H9 (cell line): Measurements from ENCODE around the gene MS4A6E. TPM values are rescaled to one million over a fixed set of nuclear protein-coding genes. Genes with fewer than 3 reads are reported as not detected.

Experiments used
- DNase-seq: peaks from one replicate; pipeline ENCODE4 v3.0.0-alpha.2; 2017
- H2AFZ ChIP-seq: one replicate; pipeline ENCODE4 v1.6.1; 2013; ENCODE audit warnings: mild to moderate bottlenecking, low read length, control low read depth, moderate library complexity
- H2AK5ac ChIP-seq: 2 replicates; pipeline ENCODE4 v1.6.1; 2013; ENCODE audit warnings: low read length, control low read depth, mixed read lengths; ENCODE audit not compliant: insufficient read length
- H2BK120ac ChIP-seq: one replicate; pipeline ENCODE4 v1.6.1; 2013; ENCODE audit warnings: low read depth, mild to moderate bottlenecking, low read length, control low read depth, inconsistent platforms; ENCODE audit not compliant: poor library complexity, severe bottlenecking
- H2BK12ac ChIP-seq: 2 replicates; pipeline ENCODE4 v1.6.1; 2013; ENCODE audit warnings: low read length, control low read depth, mixed read lengths, low read depth; ENCODE audit not compliant: insufficient read length
- H2BK15ac ChIP-seq: 2 replicates; pipeline ENCODE4 v1.6.1; 2013; ENCODE audit warnings: low read depth, low read length, control low read depth
- H2BK20ac ChIP-seq: one replicate; pipeline ENCODE4 v1.6.1; 2013; ENCODE audit warnings: low read depth, mild to moderate bottlenecking, low read length, control low read depth, inconsistent platforms; ENCODE audit not compliant: poor library complexity, severe bottlenecking
- H2BK5ac ChIP-seq: 2 replicates; pipeline ENCODE4 v1.6.1; 2013; ENCODE audit warnings: low read length, control low read depth, mixed read lengths; ENCODE audit not compliant: insufficient read length
- H3K14ac ChIP-seq: 2 replicates; pipeline ENCODE4 v1.6.1; 2013; ENCODE audit warnings: low read length, control low read depth; ENCODE audit not compliant: insufficient read depth
- H3K18ac ChIP-seq: 2 replicates; pipeline ENCODE4 v1.6.1; 2013; ENCODE audit warnings: low read depth, mild to moderate bottlenecking, mixed read lengths, low read length, control low read depth; ENCODE audit not compliant: insufficient read length
- H3K23ac ChIP-seq: 2 replicates; pipeline ENCODE4 v1.6.1; 2013; ENCODE audit warnings: low read length, control low read depth, mixed read lengths, low read depth; ENCODE audit not compliant: insufficient read length
- H3K23me2 ChIP-seq: 2 replicates; pipeline ENCODE4 v1.6.1; 2013; ENCODE audit warnings: low read depth, mild to moderate bottlenecking, mixed read lengths, low read length, control low read depth; ENCODE audit not compliant: insufficient read length, poor library complexity, severe bottlenecking
- H3K27ac ChIP-seq: 2 replicates; pipeline ENCODE4 v1.5.1; 2013; ENCODE audit warnings: low read length, control low read depth, mixed read lengths, low read depth; ENCODE audit not compliant: insufficient read length
- H3K27me3 ChIP-seq: 2 replicates; pipeline ENCODE4 v1.6.1; 2013; ENCODE audit warnings: low read length, control low read depth, inconsistent platforms; ENCODE audit not compliant: insufficient read depth
- H3K4ac ChIP-seq: 2 replicates; pipeline ENCODE4 v1.6.1; 2013; ENCODE audit warnings: low read depth, mild to moderate bottlenecking, control low read depth, inconsistent platforms, low read length, moderate library complexity
- H3K4me1 ChIP-seq: 2 replicates; pipeline ENCODE4 v1.6.1; 2013; ENCODE audit warnings: low read length, control low read depth, inconsistent platforms; ENCODE audit not compliant: insufficient read depth
- H3K4me2 ChIP-seq: 2 replicates; pipeline ENCODE4 v1.6.1; 2013; ENCODE audit warnings: low read length, control low read depth, mixed read lengths; ENCODE audit not compliant: insufficient read length, insufficient read depth
- H3K56ac ChIP-seq: 2 replicates; pipeline ENCODE4 v1.6.1; 2013; ENCODE audit warnings: low read depth, mild to moderate bottlenecking, mixed read lengths, low read length, control low read depth; ENCODE audit not compliant: insufficient read length
- H3K79me1 ChIP-seq: 2 replicates; pipeline ENCODE4 v1.6.1; 2013; ENCODE audit warnings: low read depth, mild to moderate bottlenecking, moderate library complexity, low read length, control low read depth, inconsistent platforms; ENCODE audit not compliant: insufficient read depth, poor library complexity, severe bottlenecking
- H3K79me2 ChIP-seq: 2 replicates; pipeline ENCODE4 v1.6.1; 2013; ENCODE audit warnings: low read length, control low read depth, inconsistent platforms; ENCODE audit not compliant: insufficient read depth
- H3K9ac ChIP-seq: 2 replicates; pipeline ENCODE4 v1.6.1; 2013; ENCODE audit warnings: low read length, control low read depth, mixed read lengths; ENCODE audit not compliant: insufficient read length; ENCODE audit errors: extremely low read depth
- H3K9me3 ChIP-seq: one replicate; pipeline ENCODE4 v1.6.1; 2013; ENCODE audit warnings: low read depth, low read length, inconsistent platforms; ENCODE audit not compliant: control insufficient read depth
- H3T11ph ChIP-seq: one replicate; pipeline ENCODE4 v1.6.1; 2013; ENCODE audit warnings: mild to moderate bottlenecking, low read length, control low read depth, inconsistent platforms
- H4K20me1 ChIP-seq: one replicate; pipeline ENCODE4 v1.6.1; 2013; ENCODE audit not compliant: control insufficient read depth, insufficient read length, insufficient read depth
- H4K5ac ChIP-seq: 2 replicates; pipeline ENCODE4 v1.6.1; 2013; ENCODE audit warnings: low read depth, mild to moderate bottlenecking, mixed read lengths, low read length, control low read depth; ENCODE audit not compliant: insufficient read length
- H4K8ac ChIP-seq: replicated peaks from 2 replicates; pipeline ENCODE4 v1.6.1; 2013; ENCODE audit warnings: low read length, control low read depth, mixed read lengths, low read depth; ENCODE audit not compliant: insufficient read length
- H4K91ac ChIP-seq: 2 replicates; pipeline ENCODE4 v1.6.1; 2013; ENCODE audit warnings: low read depth, mild to moderate bottlenecking, moderate library complexity, mixed read lengths, low read length, control low read depth; ENCODE audit not compliant: insufficient read length
- H3K27ac Mint-ChIP-seq, 3 experiments: 2 replicates in 2 of 3; 3 replicates in 1 of 3; pipeline ENCODE4 v1.8.0; 2020 to 2021; ENCODE audit warnings: mixed read lengths in 3 of 3, mild to moderate bottlenecking in 1 of 3, moderate library complexity in 1 of 3
- H3K27me3 Mint-ChIP-seq: 2 replicates; pipeline ENCODE4 v1.8.0; 2021; ENCODE audit warnings: low read depth, mild to moderate bottlenecking, moderate library complexity, mixed read lengths
- H3K36me3 Mint-ChIP-seq, 3 experiments: 2 replicates in 2 of 3; 3 replicates in 1 of 3; pipeline ENCODE4 v1.8.0; 2020 to 2021; ENCODE audit warnings: low read depth in 3 of 3, mixed read lengths in 3 of 3; ENCODE audit not compliant: insufficient read depth in 1 of 3
- H3K4me1 Mint-ChIP-seq, 2 experiments: 2 replicates each; pipeline ENCODE4 v1.8.0; 2020; ENCODE audit warnings: mixed read lengths in 2 of 2
- H3K4me3 Mint-ChIP-seq, 2 experiments: 2 replicates in 1 of 2; 3 replicates in 1 of 2; pipeline ENCODE4 v1.8.0; 2020 to 2021; ENCODE audit warnings: mild to moderate bottlenecking in 2 of 2, mixed read lengths in 2 of 2, moderate library complexity in 1 of 2
- H3K9me3 Mint-ChIP-seq, 2 experiments: 2 replicates in 1 of 2; 3 replicates in 1 of 2; pipeline ENCODE4 v1.8.0; 2020; ENCODE audit warnings: mild to moderate bottlenecking in 2 of 2, mixed read lengths in 2 of 2, moderate library complexity in 1 of 2
- CTCF ChIP-seq: fragments of 200-600 bp; sonication (generic); conservative IDR thresholded peaks from 3 replicates; pipeline ENCODE4 v1.8.0; 2021; ENCODE audit warnings: antibody characterized with exemption, mild to moderate bottlenecking
- WGBS: extraction: QIAGEN DNeasy Blood & Tissue Kit; methylation state at CpG from one replicate; pipeline ENCODE4 v1.1.7; 2013; ENCODE audit warnings: missing lambda C conversion rate, low lambda C conversion rate, mixed read lengths; ENCODE audit not compliant: insufficient read length; ENCODE audit errors: extremely low coverage; 5-methylcytosine and 5-hydroxymethylcytosine counted together
- total RNA-seq: library from RNA; stranded (reverse); gene quantifications from 2 replicates; pipeline ENCODE4 v1.2.1, GENCODE V29; 2021

MS4A6E gene
- total RNA-seq, 1 experiment from 2014 or later: not detected

DNA sequence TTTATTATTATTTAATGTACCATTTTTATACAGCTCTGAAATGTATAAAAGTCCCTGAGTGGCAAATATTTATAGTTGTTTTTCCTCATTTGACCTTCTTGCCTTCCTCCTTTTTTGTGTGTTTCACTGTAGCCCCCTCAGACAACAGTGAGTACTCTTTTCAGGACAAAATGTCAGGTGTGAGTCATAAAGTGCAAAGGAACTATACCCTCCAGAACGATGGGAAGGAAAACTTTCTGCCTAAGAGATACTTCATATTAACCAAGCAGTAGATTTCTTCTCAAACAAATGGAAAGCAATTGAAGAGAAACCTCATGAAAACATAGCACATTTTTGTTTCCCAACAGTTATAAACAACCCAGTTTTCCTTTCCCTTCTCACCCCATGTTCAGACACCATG is 35.2 kb downstream of the MS4A6E start:
- Histone ChIP-seq H4K8ac (no peak overlapping the region), H3K23ac (no peak overlapping the region)
- no peak overlapping the region for H3K4me3 Mint-ChIP-seq

More for the DNA sequence above, 35.2 kb downstream of the MS4A6E start:
- H2BK15ac ChIP-seq: no peak overlapping the region
- WGBS: no CpG with 5 or more reads among the region's 1 CpG
- no peaks in the 10 kb centered on the region for H4K20me1 ChIP-seq
- no peak overlapping the region for H3K56ac ChIP-seq
- H2AFZ ChIP-seq: no peak overlapping the region
- Mint-ChIP-seq H3K4me1 (peaks cover 31 to 32% of the 10 kb centered on the region in 2 experiments), H3K27me3 (no peaks in the 10 kb centered on the region), H3K9me3 (peaks cover 28 to 32% of the 10 kb centered on the region in 2 experiments), H3K36me3 (peaks cover 14 to 44% (median 25%) of the 10 kb centered on the region in 3 experiments), H3K27ac (no peak overlapping the region)
- H2BK5ac ChIP-seq: no peak overlapping the region
- peaks cover 27% of the 10 kb centered on the region for H3K9me3 ChIP-seq
- H4K91ac ChIP-seq: no peak overlapping the region
- no peak overlapping the region for H2BK12ac ChIP-seq
- H2BK20ac ChIP-seq: no peak overlapping the region
- H3K79me2 ChIP-seq: no peaks in the 10 kb centered on the region
- H2AK5ac ChIP-seq: no peak overlapping the region
- H3K4ac ChIP-seq: no peak overlapping the region
- DNase-seq: no peak
- H3K27me3 ChIP-seq: no peaks in the 10 kb centered on the region
- no peak overlapping the region for H3K9ac ChIP-seq
- no peak overlapping the region for H4K5ac ChIP-seq
- H3K14ac ChIP-seq: no peak overlapping the region
- no peaks in the 10 kb centered on the region for H3K23me2 ChIP-seq
- no peak overlapping the region for H3K4me2 ChIP-seq
- TF ChIP-seq CTCF: no peak
- H2BK120ac ChIP-seq: no peak overlapping the region
- no peak overlapping the region for H3K18ac ChIP-seq
- H3K79me1 ChIP-seq: no peaks in the 10 kb centered on the region
- H3T11ph ChIP-seq: no peak overlapping the region
- no peak overlapping the region for H3K27ac ChIP-seq
- peaks cover 6% of the 10 kb centered on the region; the same call in 1 of the 2 replicates for H3K4me1 ChIP-seq
